ENCODE results near the gene PRDM16. TPM values are rescaled to one million over a fixed set of nuclear protein-coding genes. Genes with fewer than 3 reads are reported as not detected.

PRDM16 gene
- total RNA-seq, 1 donor from 2014 or later, result not detected

DNA sequence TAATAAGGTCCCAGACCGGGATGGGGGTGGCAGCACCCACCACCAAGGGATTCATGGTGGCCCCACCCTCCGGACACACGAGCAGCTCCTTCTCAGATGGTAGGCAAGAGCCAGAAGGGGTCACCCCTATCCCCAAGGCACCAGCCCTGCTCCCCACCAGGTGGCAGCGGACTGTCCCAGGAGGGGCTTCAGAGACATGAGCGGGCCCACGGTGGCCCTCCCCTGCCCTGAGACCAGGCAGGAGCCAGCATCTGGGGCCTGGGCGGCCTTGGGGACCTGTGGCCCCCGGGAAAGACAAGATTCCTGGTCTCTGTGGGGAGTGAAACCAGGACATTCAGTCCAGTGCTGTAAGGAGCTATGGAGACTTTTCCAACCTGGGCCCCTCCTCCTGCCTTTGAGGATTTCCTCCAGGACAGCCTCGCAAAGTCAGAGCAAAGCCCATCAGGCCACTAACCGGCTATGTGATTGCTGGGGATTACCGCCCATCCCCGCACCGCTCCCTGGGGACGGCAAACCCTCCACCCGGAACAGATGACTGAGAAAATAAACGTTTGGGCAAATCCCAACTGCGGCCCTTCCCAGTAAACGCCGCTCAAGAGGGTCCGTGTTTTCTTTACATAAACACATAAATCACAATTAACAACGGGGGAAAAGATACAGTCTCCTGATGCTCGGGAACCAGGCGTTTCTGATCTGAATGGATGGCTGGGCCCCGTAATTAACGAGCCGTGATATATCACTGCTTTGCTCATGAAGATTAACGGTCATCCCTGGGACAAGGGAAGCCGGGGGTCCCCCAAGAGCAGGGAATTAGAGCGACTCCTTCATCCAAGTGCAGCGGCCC lies 334.6 kb downstream of the PRDM16 start:
- no peak for DNase-seq (ENCODE audit: low read depth)

DNA sequence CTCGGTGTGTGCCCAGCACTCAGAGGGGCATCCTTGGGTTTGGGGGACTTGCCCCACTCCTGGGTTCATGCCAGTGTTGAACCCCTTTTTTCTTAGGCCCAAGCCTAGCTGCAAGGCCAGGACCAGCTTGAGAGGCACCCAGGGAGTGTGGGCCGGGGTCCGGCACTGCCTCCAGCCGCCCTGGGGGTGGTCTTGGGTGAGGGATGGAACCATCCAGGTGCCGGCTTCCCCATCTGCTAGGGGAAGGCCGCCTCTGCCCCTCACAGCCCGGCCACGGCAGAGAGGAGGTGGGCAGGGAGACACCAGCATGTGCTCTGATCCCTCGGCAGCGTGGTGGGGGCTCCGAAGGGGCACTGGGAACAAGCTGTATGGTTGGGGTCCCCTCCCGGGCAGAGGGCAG lies 335.3 kb downstream of the PRDM16 start:
- no peak for DNase-seq (ENCODE audit: low read depth)

DNA sequence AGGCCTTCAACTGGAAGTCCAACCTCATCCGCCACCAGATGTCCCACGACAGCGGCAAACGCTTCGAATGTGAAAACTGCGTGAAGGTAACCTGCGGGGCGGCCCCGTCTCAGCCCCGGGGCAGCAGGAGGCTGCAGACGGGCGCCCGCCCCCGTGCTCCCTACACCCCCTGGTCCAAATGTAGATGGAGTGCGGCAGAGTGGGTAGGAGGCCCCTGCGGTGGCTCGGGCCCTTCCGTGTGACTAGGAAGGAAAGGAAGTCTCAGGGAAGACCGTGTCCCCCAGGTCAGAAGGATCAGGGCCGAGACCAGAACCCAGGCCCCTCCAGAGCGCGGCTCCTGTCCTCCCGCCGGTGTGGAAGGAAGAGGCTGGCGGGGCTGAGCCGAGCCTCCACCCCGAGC lies 335.8 kb downstream of the PRDM16 start:
- DNase-seq (ENCODE audit: low read depth), result no peak

DNA sequence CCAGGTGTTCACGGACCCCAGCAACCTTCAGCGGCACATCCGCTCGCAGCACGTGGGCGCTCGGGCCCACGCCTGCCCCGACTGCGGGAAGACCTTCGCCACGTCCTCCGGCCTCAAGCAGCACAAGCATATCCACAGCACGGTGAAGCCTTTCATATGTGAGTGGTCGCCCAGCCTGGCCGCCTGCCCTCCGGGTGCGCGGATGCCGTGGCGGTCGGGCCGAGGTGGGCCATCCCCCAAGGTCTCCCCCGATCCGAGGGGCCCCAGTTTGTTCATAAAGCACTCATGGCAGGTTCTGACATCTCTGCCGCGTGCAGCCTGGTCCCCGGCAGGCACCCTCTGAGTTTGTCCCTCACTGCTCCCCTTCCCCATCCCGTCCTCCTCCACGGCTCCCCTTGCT lies 336.5 kb downstream of the PRDM16 start:
- DNase-seq (ENCODE audit: low read depth), result no peak

DNA sequence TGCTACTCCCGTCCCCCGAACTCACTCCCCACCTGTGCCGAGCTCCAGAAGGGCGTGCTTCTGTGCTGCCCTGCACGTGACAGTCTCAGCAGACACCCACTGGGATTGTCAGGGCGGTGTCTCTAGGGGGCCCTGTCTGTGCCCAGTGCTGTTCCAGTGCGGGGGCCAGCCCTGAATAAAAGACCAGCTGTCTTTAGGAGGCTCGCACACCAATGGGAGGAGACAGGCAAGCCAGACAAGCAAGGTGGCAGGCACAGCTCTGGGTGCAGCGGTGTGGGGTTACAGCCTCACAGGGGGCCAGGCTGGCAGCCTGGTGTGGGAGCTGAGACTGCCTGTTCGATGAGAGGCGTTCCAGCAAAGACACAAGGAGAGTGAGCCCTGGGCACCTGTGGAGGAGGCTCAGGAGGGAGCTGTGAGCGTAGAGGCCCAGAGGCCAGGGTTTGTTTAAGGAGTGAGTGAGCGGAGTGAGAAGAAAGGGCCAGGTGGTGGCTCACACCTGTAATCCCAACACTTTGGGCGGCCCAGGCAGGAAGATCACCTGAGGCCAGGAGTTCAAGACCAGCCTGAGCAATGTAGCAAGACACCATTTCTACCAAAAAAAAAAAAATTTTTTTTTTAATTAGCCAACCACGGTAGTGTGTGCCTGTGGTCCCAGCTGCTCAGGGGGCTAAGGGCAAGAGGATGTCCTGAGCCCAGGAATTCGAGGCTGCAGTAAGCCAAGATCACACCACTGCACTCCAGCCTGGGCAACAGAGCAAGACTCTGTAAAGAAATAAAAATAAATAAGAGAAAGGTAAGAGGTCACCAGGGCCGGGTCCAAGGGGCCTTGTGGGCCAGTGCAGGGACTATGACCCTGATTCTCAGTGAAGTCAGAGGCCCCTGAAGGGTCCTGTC lies 337.2 kb downstream of the PRDM16 start:
- DNase-seq (ENCODE audit: low read depth), result no peak

DNA sequence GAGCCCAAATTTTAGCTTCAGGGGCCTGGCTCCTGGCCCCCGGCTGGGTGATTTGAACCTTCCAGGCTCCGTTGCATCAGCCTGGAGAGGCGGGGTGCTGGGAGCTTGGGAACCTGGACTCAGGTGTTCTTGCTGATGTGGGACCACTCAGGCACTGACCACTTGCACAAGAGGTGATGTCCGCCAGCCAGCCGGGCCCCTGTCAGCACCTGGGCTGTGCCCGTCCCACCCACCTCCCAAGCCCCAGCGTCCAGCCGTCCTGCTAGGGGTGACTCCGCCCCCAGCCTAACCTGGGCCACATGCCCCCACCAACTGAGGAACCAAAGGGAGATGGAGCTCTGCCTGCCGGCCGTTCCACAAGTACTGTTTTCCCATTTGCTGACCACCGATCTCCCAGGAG lies 338.0 kb downstream of the PRDM16 start:
- no peak for DNase-seq (ENCODE audit: low read depth)

DNA sequence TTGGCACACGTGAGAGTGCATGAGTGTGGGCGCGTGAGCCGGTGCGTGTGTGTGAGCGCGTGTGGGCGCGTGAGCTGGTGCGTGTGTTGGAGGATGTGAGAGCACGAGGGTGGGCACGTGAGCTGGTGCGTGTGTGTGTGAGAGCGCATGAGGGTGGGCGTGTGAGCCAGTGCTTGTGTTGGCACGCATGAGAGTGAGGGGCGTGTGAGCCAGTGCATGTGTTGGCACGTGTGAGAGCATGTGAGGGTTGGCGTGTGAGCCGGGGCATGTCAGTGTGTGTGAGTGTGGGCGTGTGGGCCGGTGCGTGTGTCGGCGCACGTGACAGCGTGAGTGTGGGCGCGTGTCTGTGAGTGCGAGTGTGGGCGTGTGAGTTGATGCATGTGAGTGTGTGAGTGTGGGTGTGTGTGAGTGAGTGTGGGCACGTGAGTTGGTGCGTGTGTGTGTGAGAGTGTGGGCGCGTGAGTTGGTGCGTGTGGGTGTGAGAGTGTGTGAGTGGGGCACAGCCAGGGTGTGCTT lies 339.8 kb downstream of the PRDM16 start:
- DNase-seq (ENCODE audit: low read depth), result no peak

DNA sequence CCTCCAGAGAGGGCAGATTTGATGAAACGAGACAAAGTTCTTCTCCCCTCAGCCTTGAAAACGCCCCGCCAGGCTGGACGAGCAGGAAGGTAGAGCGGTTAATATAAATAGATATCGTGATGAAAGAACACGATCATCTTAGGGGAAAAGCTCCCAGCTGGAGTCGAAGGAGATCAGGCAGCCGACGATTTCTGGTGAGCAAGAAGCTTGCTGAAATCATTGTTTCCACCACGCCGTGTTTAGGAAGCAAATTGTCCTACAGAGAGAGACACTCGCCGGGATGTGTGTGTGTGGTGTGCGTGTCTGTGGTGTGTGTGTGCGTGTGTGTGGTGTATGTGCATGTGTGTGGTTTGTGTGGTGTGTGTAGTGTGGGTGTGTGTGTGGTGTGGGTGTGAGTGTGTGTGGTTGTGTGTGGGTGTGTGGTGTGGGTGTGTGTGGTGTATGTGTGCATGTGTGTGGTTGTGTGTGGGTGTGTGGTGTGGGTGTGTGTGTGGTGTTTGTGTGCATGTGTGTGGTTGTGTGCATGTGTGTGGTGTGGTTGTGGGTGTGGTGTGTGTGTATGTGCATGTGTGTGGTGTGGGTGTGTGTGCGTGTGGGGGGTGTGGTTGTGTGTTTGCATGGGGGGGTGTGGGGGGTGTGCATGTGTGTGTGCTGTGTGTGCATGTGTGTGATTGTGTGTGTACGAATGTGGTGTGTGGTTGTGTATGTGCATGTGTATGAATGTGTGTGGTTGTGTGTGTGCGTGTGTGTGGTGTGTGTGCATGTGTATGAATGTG lies 340.6 kb downstream of the PRDM16 start:
- DNase-seq (ENCODE audit: low read depth), result no peak

DNA sequence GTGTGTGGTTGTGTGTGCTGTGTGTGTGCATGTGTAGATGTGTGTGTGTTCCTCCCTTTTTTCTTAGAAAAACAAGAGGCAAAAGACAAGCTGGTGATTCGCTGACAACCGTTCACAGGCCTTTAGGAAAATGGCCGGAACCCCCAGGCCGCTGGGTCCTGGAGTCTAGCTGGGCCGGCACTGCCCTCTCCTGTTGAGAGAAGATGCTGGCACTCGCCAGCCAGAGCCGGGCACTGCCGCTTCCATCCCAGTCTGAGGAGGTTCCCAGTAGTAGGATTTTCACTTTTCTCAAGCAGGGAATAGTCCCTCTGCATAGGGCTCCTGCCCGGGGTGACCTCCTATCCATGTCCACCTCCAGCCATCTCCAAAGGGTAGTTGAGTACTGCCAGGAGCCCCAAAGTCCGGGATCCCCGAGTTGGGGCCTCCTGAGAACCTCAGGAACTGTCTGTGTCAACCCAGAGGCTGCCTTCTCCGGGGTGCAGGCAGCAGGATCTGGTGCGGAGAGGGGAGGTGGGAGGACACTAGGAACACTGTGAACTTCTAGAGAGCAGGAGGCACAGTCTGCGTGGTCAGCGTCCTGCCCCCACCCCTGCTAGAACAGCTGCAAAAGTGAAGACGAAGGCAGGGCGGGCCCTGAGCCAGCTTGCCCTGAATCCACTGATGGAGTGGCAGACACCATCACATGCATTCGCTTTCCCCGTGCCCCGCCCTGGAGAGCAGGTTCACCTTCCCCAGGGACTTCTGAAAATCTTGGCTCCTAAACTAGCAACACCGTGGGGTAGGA lies 341.3 kb downstream of the PRDM16 start:
- peak; percentile 40 for DNase-seq (ENCODE audit: low read depth)

DNA sequence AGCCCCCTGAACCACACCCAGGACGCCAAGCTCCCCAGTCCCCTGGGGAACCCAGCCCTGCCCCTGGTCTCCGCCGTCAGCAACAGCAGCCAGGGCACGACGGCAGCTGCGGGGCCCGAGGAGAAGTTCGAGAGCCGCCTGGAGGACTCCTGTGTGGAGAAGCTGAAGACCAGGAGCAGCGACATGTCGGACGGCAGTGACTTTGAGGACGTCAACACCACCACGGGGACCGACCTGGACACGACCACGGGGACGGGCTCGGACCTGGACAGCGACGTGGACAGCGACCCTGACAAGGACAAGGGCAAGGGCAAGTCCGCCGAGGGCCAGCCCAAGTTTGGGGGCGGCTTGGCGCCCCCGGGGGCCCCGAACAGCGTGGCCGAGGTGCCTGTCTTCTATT lies 342.8 kb downstream of the PRDM16 start:
- no peak for DNase-seq (ENCODE audit: low read depth)

DNA sequence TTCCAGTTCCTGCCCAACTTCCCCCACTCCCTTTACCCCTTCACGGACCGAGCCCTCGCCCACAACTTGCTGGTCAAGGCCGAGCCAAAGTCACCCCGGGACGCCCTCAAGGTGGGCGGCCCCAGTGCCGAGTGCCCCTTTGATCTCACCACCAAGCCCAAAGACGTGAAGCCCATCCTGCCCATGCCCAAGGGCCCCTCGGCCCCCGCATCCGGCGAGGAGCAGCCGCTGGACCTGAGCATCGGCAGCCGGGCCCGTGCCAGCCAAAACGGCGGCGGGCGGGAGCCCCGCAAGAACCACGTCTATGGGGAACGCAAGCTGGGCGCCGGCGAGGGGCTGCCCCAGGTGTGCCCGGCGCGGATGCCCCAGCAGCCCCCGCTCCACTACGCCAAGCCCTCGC lies 343.4 kb downstream of the PRDM16 start:
- no peak for DNase-seq (ENCODE audit: low read depth)

DNA sequence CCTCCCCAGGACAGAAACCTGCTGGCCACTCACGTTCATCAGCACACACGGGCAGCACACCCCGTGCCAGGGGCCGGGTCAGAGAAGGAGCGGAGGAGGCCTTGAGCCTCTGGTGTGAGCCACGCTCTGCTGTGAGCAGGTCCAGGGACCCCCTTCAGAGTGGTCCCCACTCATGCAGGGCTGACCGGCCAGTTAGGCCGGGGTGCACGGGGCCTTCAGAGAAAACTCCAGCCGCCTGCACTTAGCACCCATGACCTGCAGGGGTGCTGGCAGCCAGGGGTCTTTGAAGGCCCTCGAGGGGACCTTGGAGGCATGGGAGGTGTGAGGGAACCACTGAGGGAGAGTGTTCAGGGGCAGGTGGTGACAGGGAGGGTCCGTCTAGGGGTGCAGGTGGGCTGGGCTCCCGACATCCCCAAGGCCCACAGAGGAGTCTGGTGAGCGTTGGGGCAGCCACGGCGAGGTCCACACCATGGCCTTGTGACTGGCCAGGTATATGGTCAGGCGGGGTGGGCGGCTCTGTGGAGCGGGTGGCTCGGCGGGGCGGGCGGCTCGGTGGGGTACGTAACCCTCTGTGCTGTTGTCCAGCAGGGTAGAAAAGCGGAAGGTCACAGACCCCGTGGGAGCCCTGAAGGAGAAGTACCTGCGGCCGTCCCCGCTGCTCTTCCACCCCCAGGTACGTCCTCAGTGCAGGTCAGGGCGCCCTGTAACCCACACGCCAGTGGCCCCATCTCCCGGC lies 345.1 kb downstream of the PRDM16 start:
- no peak for DNase-seq (ENCODE audit: low read depth)

DNA sequence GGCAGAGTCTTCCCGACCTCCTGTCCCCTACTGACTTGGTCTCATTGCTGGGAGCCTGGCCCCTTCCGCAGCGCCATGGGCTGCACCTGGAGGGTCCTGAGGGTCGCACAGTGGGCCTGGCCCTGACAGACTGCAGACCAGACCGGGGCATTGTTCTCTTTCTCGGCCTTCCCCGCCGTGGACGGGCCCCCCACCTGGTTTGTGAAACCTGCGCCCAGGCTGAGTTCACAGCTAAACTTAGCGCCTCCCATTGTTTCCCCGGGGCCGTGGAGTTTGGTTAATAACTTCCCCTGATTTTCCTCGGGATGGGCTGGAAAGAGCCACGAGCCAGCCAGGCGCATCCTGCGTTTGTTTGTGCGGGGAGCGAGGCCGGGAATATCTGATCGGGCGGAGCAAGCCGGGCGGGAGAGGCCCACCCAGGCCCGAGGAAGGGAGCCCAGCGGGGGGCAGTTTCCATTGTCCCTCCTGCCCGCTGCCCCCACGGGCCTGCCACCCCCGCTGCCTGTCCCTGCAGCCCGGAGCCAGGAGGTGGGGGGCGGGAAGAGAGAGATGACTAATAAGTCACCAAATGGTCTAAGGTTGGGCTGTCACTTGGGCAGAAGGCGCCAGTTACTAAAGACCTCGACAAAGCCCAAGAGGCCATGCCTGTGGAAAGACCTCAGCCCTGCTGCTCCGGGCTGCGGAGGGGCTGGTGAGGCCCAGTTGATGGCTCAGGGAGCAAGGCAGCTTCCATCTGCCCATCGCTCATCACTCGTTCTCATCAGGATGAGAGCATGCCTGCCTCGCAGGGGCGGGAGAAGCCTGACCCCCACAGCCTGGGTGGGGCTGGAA lies 346.5 kb downstream of the PRDM16 start:
- no peak for DNase-seq (ENCODE audit: low read depth)

DNA sequence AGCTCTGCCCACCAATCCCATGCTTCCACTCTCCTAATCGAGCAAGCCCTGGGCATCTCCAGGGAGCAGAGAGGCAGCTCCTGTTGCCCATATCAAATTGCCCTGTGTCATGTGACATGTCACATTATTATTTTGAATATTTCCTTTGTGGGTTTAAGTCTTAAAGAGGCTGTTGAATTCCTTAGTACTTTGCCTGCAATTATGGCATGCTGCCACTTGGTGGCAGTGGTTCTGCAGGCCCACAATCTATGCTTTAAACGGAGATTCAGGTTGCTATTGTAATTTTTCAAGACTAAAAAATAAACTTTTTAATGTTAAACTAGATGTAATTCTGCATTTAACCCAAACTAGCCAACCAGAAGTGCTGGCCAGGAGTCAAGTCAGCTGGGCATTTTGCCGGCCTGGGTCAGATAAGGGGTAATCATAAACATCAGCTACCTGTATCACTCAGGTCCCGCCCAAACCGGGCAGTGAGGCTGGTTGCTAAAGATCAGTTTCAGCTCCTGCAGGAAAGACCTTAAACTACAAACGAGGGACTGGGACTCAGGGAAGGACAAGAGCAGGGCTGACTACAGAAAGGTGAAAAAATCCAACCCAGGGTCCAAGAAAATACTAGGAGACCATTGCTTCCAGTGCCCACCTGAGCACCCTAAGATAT lies 348.2 kb downstream of the PRDM16 start:
- DNase-seq (ENCODE audit: low read depth), result no peak

DNA sequence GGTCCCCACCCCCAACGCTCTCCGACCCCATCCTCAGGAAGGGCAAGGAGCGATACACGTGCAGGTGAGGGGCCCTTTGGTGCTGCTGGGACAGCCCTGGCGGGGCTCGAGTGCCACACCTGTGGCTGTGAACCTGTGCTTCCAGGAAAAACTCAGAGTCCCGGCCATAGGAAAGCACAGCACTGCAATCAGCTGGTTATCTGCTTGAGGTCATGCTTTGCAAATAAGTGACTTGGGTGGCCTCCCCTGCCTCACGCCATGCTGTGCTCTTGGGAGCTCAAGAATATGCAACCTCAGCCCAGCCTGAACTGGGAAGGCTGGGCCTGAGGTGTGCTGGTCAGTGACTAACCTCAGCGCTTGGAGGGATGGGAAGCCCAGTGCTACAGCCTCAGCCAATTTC lies 348.9 kb downstream of the PRDM16 start:
- no peak for DNase-seq (ENCODE audit: low read depth)

DNA sequence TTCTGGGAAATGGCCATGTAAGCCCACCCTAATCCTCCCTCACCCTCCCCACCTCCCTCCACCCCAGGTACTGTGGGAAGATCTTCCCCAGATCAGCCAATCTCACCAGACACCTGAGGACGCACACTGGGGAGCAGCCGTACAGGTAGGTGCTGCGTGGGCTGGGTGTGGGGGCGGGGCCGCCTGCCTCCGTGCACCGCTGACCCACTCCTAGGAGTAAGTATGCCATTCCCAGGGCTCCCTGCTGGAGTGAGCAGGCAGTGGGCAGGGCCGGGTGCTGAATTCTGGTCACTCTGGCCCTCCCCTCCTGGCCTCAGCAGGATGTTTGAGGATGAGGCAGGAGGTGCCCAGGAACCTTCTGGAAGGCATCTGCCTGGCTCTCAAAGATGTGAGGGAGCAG lies 349.6 kb downstream of the PRDM16 start:
- DNase-seq (ENCODE audit: low read depth), result no peak

DNA sequence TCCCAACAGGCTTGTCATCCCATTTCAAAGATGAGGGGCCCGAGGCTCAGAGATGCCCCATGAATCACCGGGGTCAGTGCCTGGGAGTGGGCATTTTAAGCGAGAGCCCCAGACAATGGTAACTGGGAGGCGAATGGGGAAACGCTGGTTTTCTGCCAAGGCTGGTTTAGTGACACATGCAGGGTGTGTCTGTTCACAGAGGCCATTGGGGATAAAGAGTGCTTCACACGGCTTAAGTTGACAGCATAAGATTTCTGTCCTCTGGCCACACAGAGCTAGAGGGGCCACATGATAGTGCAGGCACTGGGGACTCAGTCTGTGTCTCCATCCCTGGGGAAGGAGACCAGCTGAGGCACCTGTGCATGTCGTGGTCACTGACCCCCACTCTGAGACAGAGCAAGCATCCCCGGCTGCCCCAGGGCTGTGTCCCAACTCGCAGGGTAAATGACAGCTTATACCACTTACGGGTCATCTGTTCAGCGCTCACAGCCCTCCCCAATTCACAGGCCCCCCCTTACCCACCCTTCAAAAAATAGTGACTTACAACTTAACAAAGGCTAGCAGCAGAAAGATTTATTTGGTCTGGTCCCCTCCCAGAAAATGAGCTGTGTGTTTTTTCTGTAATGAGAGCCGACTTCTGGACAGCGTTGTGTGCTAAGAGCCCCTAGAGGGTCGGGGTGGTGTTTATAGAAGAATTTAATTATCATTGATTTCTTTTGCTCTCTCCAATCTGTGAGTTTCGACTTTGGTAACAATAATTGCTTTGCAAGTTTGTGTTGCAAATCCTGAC lies 350.6 kb downstream of the PRDM16 start:
- DNase-seq (ENCODE audit: low read depth), result no peak
